ENCODE measurements around the gene TBC1D22B. TPM values are rescaled to one million over a fixed set of nuclear protein-coding genes. Genes with fewer than 3 reads are reported as not detected.
"Not testable (repeated sequence)": the region's sequence is repeated elsewhere in the genome, so short reads cannot be mapped to it uniquely, and the experiment has no call there.

The TBC1D22B gene
- total RNA-seq, 2 experiments from 2014 or later: 15.4 TPM

- Mint-ChIP-seq H3K36me3 (ENCODE audit: low read depth) (peaks cover 9% of the 10 kb centered on the region), H3K4me3 (no peak overlapping the region), H3K27me3 (ENCODE audit: low read depth) (no peaks in the 10 kb centered on the region), H3K4me1 (ENCODE audit: low read depth) (peaks cover 7% of the 10 kb centered on the region), H3K9me3 (ENCODE audit: insufficient read depth) (no peaks in the 10 kb centered on the region), H3K27ac (no peak overlapping the region)
- POLR2A ChIA-PET: interaction anchor here (0.7 kb wide), 1 partner anchor 63 kb away, joined by 3 read pairs; no protein-coding TSS in a partner anchor
- no peak for DNase-seq
- CTCF ChIA-PET: interaction anchor here (1.0 to 4.1 kb wide), 15 partner anchors 9 to 376 kb away, joined by 3 to 26 read pairs (median 4); partner anchors contain the start of gene CMTR1
- no peak for ATAC-seq
Observed at GRCh38 chr6:37324131-37325033, 66.8 kb downstream of the TBC1D22B start.

GRCh38 chr6:37330345-37330744, 72.8 kb downstream of the TBC1D22B start:
- H3K36me3 Mint-ChIP-seq (ENCODE audit: low read depth): peaks cover 22% of the 10 kb centered on the region
- H3K4me1 Mint-ChIP-seq (ENCODE audit: low read depth); H3K27ac Mint-ChIP-seq; ATAC-seq; DNase-seq; H3K4me3 Mint-ChIP-seq; POLR2A ChIA-PET; H3K27me3 Mint-ChIP-seq (ENCODE audit: low read depth); H3K9me3 Mint-ChIP-seq (ENCODE audit: insufficient read depth): not testable (repeated sequence)
- CTCF ChIA-PET: interaction anchor here (1.1 kb wide), 1 partner anchor 23 kb away, joined by 3 read pairs; no protein-coding TSS in a partner anchor

- H3K4me3 Mint-ChIP-seq: no peak overlapping the region
- H3K27me3 Mint-ChIP-seq (ENCODE audit: low read depth): no peaks in the 10 kb centered on the region
- H3K9me3 Mint-ChIP-seq (ENCODE audit: insufficient read depth): no peaks in the 10 kb centered on the region
- H3K27ac Mint-ChIP-seq: no peak overlapping the region
- H3K4me1 Mint-ChIP-seq (ENCODE audit: low read depth): no peaks in the 10 kb centered on the region
- ChIA-PET CTCF (no interaction called here), POLR2A (no interaction called here)
- DNase-seq (no peak), ATAC-seq (no peak)
- H3K36me3 Mint-ChIP-seq (ENCODE audit: low read depth): peaks cover 22% of the 10 kb centered on the region
Observed at GRCh38 chr6:37331047-37331446, 73.5 kb downstream of the TBC1D22B start.

- H3K27me3 Mint-ChIP-seq (ENCODE audit: low read depth): no peaks in the 10 kb centered on the region
- ATAC-seq (no peak), DNase-seq (no peak)
- H3K27ac Mint-ChIP-seq: no peak overlapping the region
- H3K9me3 Mint-ChIP-seq (ENCODE audit: insufficient read depth): no peaks in the 10 kb centered on the region
- peaks cover 20% of the 10 kb centered on the region for H3K36me3 Mint-ChIP-seq (ENCODE audit: low read depth)
- CTCF ChIA-PET: no interaction called here
- no peak overlapping the region for H3K4me3 Mint-ChIP-seq
- H3K4me1 Mint-ChIP-seq (ENCODE audit: low read depth): no peaks in the 10 kb centered on the region
- POLR2A ChIA-PET: no interaction called here
Observed at GRCh38 chr6:37332894-37333293, 75.3 kb downstream of the TBC1D22B start.

GRCh38 chr6:37334047-37334446, 76.5 kb downstream of the TBC1D22B start:
- H3K36me3 Mint-ChIP-seq (ENCODE audit: low read depth): peaks cover 20% of the 10 kb centered on the region
- DNase-seq: no peak
- ChIA-PET POLR2A (no interaction called here), CTCF (no interaction called here)
- no peaks in the 10 kb centered on the region for H3K9me3 Mint-ChIP-seq (ENCODE audit: insufficient read depth)
- ATAC-seq: no peak
- H3K27me3 Mint-ChIP-seq (ENCODE audit: low read depth): no peaks in the 10 kb centered on the region
- H3K4me1 Mint-ChIP-seq (ENCODE audit: low read depth): no peaks in the 10 kb centered on the region
- no peak overlapping the region for H3K4me3 Mint-ChIP-seq
- no peak overlapping the region for H3K27ac Mint-ChIP-seq

GRCh38 chr6:37338317-37338716, 80.7 kb downstream of the TBC1D22B start:
- ATAC-seq; CTCF ChIA-PET; H3K27me3 Mint-ChIP-seq (ENCODE audit: low read depth); DNase-seq; H3K9me3 Mint-ChIP-seq (ENCODE audit: insufficient read depth); H3K36me3 Mint-ChIP-seq (ENCODE audit: low read depth); H3K27ac Mint-ChIP-seq; H3K4me3 Mint-ChIP-seq; H3K4me1 Mint-ChIP-seq (ENCODE audit: low read depth); POLR2A ChIA-PET: not testable (repeated sequence)

GRCh38 chr6:37338745-37339255, 81.2 kb downstream of the TBC1D22B start:
- no peak for ATAC-seq
- ChIA-PET POLR2A (no interaction called here), CTCF (interaction anchor here (1.8 kb wide), 1 partner anchor 27 kb away, joined by 5 read pairs; no protein-coding TSS in a partner anchor)
- peaks cover 2% of the 10 kb centered on the region for H3K36me3 Mint-ChIP-seq (ENCODE audit: low read depth)
- peaks cover 14% of the 10 kb centered on the region for H3K27me3 Mint-ChIP-seq (ENCODE audit: low read depth)
- H3K9me3 Mint-ChIP-seq (ENCODE audit: insufficient read depth): no peaks in the 10 kb centered on the region
- no peak for DNase-seq
- H3K27ac Mint-ChIP-seq: no peak overlapping the region
- H3K4me1 Mint-ChIP-seq (ENCODE audit: low read depth): peaks cover 5% of the 10 kb centered on the region
- no peak overlapping the region for H3K4me3 Mint-ChIP-seq

- CTCF ChIA-PET: interaction anchor here (1.8 kb wide), 1 partner anchor 26 kb away, joined by 5 read pairs; no protein-coding TSS in a partner anchor
- Mint-ChIP-seq H3K27ac (no peak overlapping the region), H3K27me3 (ENCODE audit: low read depth) (peaks cover 16% of the 10 kb centered on the region), H3K4me3 (no peak overlapping the region), H3K36me3 (ENCODE audit: low read depth) (no peaks in the 10 kb centered on the region), H3K9me3 (ENCODE audit: insufficient read depth) (no peaks in the 10 kb centered on the region), H3K4me1 (ENCODE audit: low read depth) (peaks cover 5% of the 10 kb centered on the region)
- ATAC-seq (no peak), DNase-seq (no peak)
- POLR2A ChIA-PET: no interaction called here
Observed at GRCh38 chr6:37339741-37340638, 82.4 kb downstream of the TBC1D22B start.

GRCh38 chr6:37340639-37340943, 83.0 kb downstream of the TBC1D22B start:
- DNase-seq (no peak), ATAC-seq (no peak)
- no peaks in the 10 kb centered on the region for H3K9me3 Mint-ChIP-seq (ENCODE audit: insufficient read depth)
- peaks cover 5% of the 10 kb centered on the region for H3K4me1 Mint-ChIP-seq (ENCODE audit: low read depth)
- no peak overlapping the region for H3K4me3 Mint-ChIP-seq
- ChIA-PET POLR2A (no interaction called here), CTCF (interaction anchor here (1.8 kb wide), 1 partner anchor 25 kb away, joined by 5 read pairs; no protein-coding TSS in a partner anchor)
- H3K27me3 Mint-ChIP-seq (ENCODE audit: low read depth): peaks cover 16% of the 10 kb centered on the region
- H3K27ac Mint-ChIP-seq: no peak overlapping the region
- H3K36me3 Mint-ChIP-seq (ENCODE audit: low read depth): no peaks in the 10 kb centered on the region

- H3K27me3 Mint-ChIP-seq (ENCODE audit: low read depth): peaks cover 28% of the 10 kb centered on the region
- ATAC-seq (no peak), DNase-seq (no peak)
- ChIA-PET CTCF (interaction anchor here (0.8 kb wide), 1 partner anchor 18 kb away, joined by 3 read pairs; no protein-coding TSS in a partner anchor), POLR2A (no interaction called here)
- H3K9me3 Mint-ChIP-seq (ENCODE audit: insufficient read depth): no peaks in the 10 kb centered on the region
- H3K4me1 Mint-ChIP-seq (ENCODE audit: low read depth): peaks cover 5% of the 10 kb centered on the region
- no peaks in the 10 kb centered on the region for H3K36me3 Mint-ChIP-seq (ENCODE audit: low read depth)
- no peak overlapping the region for H3K27ac Mint-ChIP-seq
- H3K4me3 Mint-ChIP-seq: no peak overlapping the region
Observed at GRCh38 chr6:37343248-37343647, 85.7 kb downstream of the TBC1D22B start.

GRCh38 chr6:37344308-37344707, 86.7 kb downstream of the TBC1D22B start:
- peaks cover 28% of the 10 kb centered on the region for H3K27me3 Mint-ChIP-seq (ENCODE audit: low read depth)
- ChIA-PET POLR2A (no interaction called here), CTCF (interaction anchor here (1.1 kb wide), 1 partner anchor 18 kb away, joined by 3 read pairs; no protein-coding TSS in a partner anchor)
- ATAC-seq (no peak), DNase-seq (no peak)
- no peak overlapping the region for H3K27ac Mint-ChIP-seq
- H3K4me1 Mint-ChIP-seq (ENCODE audit: low read depth): peaks cover 5% of the 10 kb centered on the region
- H3K4me3 Mint-ChIP-seq: no peak overlapping the region
- no peaks in the 10 kb centered on the region for H3K36me3 Mint-ChIP-seq (ENCODE audit: low read depth)
- no peaks in the 10 kb centered on the region for H3K9me3 Mint-ChIP-seq (ENCODE audit: insufficient read depth)
